WTC11 (cell line): ENCODE results near the gene KDM4B.

Experiments
- ATF1 ChIP-seq: sonication (generic); formaldehyde crosslinking; IDR thresholded peaks from 2 replicates; pipeline ENCODE4 v1.8.1; 2023; ENCODE audit warnings: mild to moderate bottlenecking, moderate library complexity, missing genetic modification reagents
- ATF2 ChIP-seq: sonication (generic); formaldehyde crosslinking; IDR thresholded peaks from 2 replicates; pipeline ENCODE4 v1.8.1; 2022; ENCODE audit warnings: low read depth, missing genetic modification reagents, borderline replicate concordance
- CTCF ChIP-seq: fragments of 200-600 bp; IDR thresholded peaks from 2 replicates; pipeline ENCODE4 v1.8.0; 2022; ENCODE audit warnings: antibody characterized with exemption
- E2F1 ChIP-seq: sonication (generic); formaldehyde crosslinking; IDR thresholded peaks from 2 replicates; pipeline ENCODE4 v1.8.0; 2022; ENCODE audit warnings: mild to moderate bottlenecking, missing genetic modification reagents
- ERG ChIP-seq: fragments of 250-450 bp; sonication (Bioruptor Pico); IDR thresholded peaks from 2 replicates; pipeline ENCODE4 v1.8.0; 2021; ENCODE audit warnings: mild to moderate bottlenecking
- ESRRA ChIP-seq: sonication (generic); formaldehyde crosslinking; IDR thresholded peaks from 2 replicates; pipeline ENCODE4 v1.8.1; 2022; ENCODE audit warnings: mild to moderate bottlenecking, missing genetic modification reagents, borderline replicate concordance
- IRF1 ChIP-seq: sonication (generic); formaldehyde crosslinking; IDR thresholded peaks from 2 replicates; pipeline ENCODE4 v1.8.0; 2023; ENCODE audit warnings: missing genetic modification reagents
- MAX ChIP-seq: sonication (generic); formaldehyde crosslinking; IDR thresholded peaks from 2 replicates; pipeline ENCODE4 v1.8.0; 2022; ENCODE audit warnings: mild to moderate bottlenecking, missing genetic modification reagents
- MXD4 ChIP-seq: fragments of 250-450 bp; sonication (Bioruptor Pico); IDR thresholded peaks from 2 replicates; pipeline ENCODE4 v1.8.0; 2021; ENCODE audit warnings: mild to moderate bottlenecking, moderate library complexity, borderline replicate concordance
- NR1H2 ChIP-seq: sonication (generic); formaldehyde crosslinking; IDR thresholded peaks from 2 replicates; pipeline ENCODE4 v1.9.0; 2021; ENCODE audit warnings: mild to moderate bottlenecking, moderate library complexity, missing genetic modification reagents
- USF1 ChIP-seq: sonication (generic); formaldehyde crosslinking; IDR thresholded peaks from 2 replicates; pipeline ENCODE4 v1.8.0; 2022; ENCODE audit warnings: mild to moderate bottlenecking, missing genetic modification reagents
- USF2 ChIP-seq: sonication (generic); formaldehyde crosslinking; IDR thresholded peaks from 2 replicates; pipeline ENCODE4 v1.8.1; 2023; ENCODE audit warnings: mild to moderate bottlenecking, missing genetic modification reagents, moderate library complexity
- ZNF317 ChIP-seq: sonication (generic); formaldehyde crosslinking; IDR thresholded peaks from 2 replicates; pipeline ENCODE4 v1.8.1; 2023; ENCODE audit warnings: low read depth, mild to moderate bottlenecking, moderate library complexity, missing genetic modification reagents, borderline replicate concordance
- ZNF512 ChIP-seq: sonication (generic); formaldehyde crosslinking; IDR thresholded peaks from 2 replicates; pipeline ENCODE4 v1.8.1; 2022; ENCODE audit warnings: missing genetic modification reagents, borderline replicate concordance

GRCh38 chr19:5173993-5174392 lies 205.1 kb downstream of the KDM4B start:
- TF ChIP-seq MXD4 (no peak), CTCF (no peak), ATF1 (CRISPR knock-in tag) (no peak), ZNF317 (CRISPR knock-in tag) (no peak), IRF1 (CRISPR knock-in tag) (no peak), ZNF512 (CRISPR knock-in tag) (no peak), USF1 (no peak), MAX (no peak), ERG (no peak), ATF2 (CRISPR knock-in tag) (no peak), USF2 (CRISPR knock-in tag) (no peak), NR1H2 (CRISPR knock-in tag) (no peak), E2F1 (CRISPR knock-in tag) (no peak), ESRRA (CRISPR knock-in tag) (no peak)
